SIG-M5 treated with dmso at 0.1 percent for 504 hours (cell line): ENCODE measurements around the gene HOXA6.

Experiments used
- DNase-seq: peaks from one replicate; lab custom pipeline; 2025; ENCODE audit not compliant: unreplicated experiment; lab: John Stamatoyannopoulos, UW

HOXA6 gene

DNA sequence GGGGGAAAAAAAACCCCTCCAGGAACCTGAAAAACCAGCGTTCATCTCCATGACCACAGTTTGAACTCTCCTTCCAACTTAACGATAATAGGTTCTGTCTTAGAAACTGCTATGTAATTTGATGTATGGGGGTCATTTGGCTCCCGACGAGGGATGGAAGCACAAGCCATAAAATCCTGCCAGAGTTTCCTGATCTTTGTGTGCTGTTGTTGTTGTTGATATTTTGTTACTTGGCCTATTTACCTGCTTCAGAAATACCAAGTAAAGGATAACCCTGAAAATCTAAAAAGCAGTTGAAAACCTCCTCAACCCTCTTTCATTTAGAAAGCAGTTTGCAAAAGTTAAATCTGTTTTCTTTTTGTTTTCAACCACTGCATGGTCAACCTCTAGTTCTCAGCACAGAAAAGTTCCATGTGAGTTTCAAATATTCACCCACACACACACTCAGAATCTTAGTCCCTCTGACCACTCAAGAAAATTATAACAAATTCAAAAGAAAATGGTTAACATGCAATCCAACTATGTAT, 35.8 kb downstream of the HOXA6 start:
- no peak for DNase-seq

DNA sequence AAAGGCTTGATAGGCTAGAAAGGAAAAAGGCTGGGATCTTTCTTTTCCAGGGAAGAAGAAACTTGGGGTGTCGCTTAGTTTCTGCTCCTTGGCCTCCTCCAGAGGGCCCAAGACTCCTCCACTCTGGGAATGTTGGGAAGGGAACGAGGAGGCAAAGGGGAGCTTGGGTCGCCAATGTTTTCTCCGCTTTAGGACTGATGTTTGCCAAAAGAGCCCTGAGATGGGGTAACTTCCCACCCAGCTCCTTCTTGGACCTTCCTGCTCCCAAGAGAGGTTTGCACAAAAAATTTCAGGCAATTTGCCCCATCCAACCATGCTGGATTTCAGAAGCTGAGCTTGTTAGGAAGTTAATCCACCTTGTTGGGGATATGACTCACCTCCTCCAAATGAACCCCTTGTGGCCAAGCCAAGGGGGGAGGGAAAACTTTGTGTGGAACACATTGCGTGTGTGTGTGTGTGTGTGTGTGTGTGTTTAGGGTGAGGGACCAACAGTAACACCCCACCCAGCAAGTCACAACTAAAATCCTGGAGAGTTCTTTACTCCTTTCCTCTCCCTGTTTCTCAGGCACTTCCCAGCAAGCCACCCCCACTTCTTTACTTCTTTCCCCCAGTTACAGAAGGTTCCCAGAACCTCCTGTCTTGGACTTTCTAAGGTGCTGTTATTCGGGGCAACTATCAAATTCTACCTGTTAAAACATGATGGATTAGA, 36.4 kb downstream of the HOXA6 start:
- DNase-seq, result no peak

DNA sequence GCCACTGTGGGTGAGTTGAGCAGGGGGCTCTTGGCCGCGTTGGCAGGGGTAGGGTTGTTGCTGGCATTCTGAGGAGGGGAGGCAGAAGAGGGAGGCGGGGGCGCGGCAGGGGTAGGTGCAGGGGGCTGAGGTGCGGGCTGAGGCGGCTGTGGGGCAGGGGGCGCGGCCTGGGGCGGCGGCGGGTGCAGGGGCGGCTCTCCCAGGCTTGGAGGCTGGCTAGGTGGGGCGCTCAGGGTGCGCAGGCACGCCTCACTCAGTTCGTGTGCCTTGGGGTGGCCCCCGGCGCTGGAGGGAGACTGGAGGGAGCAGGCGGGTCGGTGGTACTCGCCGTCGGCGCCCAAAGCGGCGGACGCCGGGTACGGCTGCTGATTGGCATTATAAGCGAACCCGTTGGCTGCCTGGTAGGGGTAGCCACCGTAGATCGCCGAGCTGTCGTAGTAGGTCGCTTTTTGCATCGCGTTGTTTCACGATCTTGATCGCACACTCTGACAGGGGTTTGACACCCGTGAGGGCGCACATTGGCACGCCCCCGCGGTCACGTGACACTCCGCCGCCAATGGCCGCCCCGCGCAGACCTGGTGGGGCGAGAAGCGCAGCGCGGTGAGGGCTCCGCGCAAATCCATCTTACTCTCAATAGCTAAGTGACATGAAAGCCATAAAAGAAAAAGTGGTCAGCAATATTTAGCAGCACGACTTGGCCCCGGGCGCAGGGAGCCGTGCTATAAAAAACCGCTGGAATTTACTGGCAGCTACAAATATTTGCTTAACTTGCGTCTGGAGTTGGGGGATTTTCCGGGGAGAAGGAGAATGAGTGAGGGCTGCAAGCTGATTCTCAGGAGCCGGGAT, 37.2 kb downstream of the HOXA6 start:
- DNase-seq, result no peak

DNA sequence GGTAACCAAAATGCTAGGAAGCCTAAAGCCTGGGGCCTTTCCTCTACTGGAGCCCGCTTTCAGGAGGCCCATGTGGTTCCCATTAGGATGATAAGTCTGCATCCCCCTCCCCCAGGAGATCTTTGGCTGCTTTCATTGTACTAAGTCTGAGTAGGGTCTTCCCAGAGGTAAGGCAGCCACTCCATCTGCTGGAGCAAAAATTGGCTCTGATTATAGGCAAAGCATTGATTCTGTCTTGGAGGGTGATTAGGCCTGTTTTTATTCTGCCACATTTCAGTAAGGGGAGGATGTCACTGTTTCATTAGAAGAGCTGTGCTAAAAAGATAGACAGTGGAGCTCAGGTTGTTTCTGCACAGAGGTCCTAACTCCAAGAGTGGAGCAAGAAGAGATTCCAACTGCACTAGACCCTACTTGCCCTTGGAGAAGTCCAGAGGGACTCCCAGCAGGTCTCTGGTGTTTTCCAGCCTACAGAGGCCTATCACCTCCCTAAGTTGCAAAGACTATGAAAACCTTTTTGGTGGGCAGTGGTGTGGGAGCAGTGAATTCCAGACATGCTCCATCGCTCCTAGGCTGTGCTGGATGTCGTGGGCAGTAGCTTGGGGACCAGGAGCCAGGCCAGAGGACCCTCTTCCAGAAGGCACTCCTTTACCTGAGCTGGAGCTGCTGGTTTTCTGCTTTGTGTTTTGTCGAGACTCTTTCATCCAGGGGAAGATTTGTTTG, 37.9 kb downstream of the HOXA6 start:
- DNase-seq, result no peak

DNA sequence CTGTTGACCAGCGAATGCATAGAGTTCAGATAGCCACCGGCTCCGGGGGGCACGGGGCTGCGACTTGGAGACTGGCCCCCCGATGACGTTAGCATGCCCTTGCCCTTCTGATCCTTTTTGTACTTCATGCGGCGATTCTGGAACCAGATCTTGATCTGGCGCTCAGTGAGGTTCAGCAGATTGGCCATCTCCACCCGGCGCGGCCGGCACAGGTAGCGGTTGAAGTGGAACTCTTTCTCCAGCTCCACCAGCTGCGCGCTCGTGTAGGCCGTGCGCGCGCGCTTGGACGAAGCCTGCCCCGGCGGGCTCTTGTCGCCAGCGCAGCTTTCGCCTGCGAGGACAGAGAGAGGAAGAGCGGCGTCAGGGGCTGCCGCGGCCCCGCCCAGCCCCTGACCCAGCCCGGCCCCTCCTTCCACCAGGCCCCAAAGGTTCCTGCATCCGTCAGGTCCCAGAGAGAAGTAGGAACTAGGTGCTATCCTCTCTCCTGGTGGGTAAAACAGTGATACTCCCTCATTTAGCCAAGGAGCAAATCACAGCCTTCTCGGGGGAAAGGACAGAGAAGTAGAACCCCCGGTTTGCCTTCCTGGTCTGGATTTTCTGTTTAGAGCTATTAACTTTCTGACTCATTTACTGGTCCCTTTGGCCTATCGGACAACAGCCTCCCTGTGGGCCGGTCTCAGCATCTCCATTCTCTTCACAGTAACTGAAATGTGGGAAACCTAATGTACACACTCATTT, 39.0 kb downstream of the HOXA6 start:
- DNase-seq, result no peak

DNA sequence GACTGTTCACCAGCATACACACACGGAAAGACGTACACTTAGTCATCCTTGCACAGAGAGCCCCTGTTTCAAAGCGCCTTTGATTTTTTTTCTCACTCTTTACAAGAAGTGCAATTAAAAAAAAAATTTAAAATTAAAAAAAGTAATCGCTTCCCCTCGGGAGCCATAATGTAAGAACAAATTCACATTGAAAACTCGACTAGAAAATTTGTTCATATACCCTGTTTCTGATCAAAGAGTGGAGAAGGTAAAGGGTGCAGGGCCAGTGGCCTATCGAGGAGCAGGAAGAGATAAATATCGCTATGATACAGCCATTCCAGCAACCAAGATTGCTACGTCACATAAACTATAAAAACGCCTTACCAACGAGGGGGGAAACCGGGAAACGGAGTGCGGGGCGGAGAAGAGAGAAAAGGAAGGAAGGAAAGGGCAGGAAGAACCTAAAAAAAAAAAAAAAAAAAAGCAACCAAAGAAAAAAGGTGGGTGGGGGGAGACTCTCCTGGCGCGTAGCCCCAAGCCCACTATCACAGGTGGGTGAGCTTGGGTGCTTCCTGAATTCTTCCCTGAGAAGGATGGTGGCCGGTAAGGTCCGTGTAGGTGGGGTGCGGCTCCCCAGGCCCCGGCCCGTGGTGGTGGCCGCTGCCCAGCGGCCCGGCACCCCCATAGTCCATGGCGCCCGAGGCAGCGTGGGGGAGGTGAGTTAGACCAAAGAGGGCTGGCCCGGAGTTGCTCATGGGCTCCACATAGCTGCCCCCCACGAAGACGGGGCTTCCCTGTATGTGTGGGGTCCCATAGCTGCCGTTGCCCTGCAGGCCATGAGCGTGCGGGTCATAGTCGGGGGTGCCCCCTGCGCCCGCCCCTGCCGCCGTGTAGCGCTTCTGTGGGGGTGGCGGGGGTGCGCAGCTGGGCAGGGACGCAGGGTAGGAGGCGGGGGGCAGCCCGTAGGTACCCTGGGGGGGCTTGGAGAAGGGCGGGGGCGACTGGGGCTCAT, 39.9 kb downstream of the HOXA6 start:
- no peak for DNase-seq

DNA sequence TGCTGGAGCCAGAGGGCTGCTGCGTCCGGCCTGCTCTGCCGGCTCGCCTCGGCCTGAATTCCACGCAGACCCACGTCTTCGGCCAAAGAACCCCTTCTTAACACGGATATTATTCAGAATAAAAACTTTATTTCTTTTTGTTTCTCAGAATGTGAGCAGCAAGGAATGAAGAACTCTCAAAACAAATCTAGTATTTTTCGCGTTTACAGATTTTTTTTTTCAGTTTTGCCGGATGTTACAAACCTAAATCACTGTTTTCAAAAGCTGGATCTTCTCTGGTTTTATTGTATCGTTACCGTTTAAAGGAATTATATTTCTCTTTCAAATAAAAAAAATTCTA, 40.7 kb downstream of the HOXA6 start:
- no peak for DNase-seq

DNA sequence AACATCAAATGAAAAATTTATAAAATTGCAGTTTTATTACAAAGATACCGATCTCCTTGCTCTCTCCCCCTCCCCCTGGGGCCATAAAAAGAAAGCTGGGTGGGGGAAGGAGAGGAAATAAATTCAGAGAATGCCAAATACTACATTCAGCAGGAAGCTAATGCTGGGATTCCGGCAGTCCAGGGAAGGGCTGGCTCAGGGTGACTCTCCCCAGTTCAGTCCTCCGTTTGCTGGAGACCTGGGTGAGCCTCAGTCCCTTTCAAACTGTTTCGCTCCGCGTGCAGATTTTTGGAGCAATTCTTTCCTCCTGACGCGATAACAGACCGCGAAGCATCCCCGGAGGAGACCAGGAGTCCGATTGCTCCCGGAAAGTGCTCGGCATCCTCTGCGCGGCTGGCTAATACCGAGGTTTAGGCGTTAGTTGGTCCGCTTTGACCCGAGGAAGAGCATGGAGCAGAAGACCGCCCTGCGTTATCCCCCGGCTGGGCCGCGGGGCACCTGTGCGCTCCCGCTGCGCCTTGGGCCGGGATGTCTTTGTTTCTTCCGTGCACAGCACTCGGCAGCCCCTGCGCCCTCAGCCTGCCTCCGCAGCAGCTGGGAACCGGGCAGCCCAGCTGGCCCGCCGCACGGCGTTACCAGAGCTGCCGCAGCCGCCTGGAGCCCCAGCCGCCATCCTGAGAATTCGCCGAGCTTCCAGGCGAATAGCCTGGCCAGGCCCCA, 41.2 kb downstream of the HOXA6 start:
- no peak for DNase-seq

DNA sequence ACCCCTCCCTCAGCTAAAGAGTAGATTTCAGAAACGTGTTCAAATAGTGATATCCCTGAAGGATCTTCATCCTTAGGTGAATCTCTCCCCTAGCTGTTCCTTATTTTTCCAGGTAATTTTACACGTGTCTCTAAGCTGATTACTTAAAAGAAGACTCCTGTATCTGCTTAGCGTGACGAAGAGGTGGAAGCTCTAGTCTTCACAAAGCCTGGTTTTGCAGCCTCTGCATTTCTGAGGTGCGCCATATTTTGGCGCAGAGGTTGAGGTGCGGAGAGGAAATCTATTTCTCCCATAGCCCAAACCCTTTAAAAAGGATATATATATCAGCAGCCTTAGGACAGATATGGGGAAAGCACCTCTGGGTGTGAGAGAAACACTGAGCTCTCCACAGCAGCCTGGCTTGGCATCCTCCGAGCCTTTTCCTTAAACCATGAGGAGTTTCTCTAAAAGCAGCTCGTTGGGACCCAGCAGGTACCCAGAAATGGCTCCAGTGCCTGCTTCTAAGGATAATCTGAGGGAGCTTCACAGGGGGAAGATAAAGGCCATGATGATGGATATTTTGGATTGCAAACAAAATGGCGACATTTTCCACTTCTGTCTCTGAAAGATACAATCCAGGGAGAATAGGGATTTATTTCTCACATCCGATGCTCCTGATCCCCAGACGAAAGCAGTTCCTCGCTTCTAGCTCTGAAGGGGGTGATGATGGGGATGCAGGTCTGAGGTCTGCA, 42.1 kb downstream of the HOXA6 start:
- no peak for DNase-seq

DNA sequence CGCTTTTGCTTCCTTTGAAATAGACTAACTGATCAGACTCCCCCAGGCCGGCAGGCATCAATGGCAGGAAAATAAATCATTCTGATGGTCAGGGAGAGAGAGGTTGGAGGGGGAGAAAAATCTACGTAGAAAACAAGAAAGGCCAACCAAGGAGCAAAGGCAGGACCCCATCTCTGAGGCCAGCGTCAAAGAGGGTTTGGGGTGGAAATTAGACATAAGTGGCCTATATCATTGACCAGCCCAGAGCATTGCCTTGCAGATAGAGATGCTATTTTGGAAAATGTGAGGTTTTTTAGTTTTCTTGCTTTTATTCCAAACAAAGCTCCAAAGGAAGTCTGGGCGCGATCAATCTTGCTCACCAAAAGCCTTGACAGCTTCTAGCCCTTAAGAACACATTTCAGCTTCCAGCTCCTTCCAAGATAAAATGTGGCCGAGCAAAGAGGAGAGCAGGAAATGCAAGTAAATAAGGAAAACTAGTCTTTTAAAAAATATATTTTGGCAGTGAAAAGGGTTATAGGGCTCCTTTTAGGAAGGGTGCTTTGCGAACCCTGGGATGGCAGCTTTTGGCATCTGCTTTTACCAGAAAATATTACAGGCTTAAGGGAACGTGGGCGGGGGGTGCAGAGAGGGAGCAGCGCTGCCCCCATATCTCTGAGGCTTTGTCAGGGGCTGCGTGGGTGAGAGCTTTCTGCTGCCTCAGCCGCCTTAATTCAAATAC, 43.1 kb downstream of the HOXA6 start:
- DNase-seq, result no peak

DNA sequence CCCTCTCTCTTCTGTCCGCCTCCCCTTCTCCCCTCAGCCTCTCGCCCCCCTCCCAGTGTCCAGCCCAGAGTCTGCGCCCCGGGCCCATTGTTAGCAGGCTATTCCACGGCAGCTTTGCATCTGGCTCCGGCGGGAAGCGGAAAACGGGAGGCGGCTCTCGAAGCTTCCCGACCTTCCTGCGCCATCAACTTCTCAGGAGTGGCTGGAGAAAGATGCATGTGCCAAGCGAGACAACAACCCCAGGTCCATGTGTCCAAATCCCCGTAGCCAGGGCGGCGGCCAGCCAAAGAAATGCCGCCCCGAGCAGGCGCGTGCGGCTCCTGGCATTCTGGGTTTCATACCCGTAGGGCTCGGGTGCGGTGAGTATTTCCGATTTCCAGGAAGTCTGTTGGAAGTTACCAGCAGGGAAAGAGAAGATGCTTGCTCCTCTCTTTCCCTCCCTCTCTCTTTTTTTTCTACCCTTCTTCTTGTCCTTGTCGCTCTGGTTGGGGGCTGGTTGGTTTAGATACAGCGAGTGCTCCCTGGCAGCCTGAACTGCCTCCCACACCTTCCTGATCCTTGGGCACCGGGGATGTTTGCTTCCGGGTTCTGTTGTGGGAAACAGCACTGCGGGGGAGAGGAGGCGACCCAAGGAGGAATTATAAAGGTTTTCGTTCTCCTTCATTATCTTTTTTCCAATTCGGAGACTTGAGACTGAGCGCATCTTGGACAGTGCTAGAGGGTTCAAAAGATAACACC, 43.9 kb downstream of the HOXA6 start:
- DNase-seq, result no peak

DNA sequence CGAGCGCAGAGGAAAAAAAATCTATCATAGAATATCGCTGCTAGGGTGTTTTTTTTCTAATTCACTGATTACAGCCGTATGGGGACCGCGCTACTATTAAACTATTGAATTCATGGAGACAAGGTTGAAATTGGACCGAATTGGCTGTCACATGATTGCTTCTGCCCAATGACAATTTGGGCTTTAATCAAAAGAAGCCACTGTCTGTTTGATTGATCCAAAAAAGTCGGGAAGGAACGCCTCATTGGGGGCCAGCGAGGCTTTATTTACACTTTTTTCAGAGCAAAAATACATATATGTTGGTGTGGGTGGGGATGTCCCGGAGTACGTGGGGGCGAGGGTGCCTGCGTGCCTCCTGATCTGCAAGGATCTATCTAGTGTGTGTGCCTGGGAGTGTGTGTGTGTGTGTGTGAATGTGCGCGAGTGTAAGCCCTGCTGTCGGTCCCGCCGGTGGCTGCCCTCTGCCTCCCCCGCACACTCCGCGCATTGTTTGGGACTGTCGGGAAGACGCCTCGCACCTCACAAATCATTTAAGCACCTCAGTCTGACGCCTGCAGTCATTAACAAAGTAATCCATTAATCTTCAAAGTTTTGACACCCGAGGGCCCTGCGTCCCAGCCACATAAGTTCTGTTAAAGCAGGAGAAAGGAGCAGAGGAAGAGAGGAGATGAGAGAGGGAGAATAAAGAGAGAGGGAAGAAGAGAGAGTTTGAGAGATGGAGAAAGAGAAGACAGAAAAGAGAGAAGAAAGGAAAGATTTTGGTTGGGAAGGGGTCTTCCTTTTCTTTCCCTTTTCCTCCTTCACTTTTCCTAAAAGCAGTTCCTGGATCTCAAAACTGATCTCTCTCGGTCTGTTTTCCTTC, 44.8 kb downstream of the HOXA6 start, which contains the start of gene HOXA2:
Gene HOXA2, minus strand, starts transcription at position 103 of the 862 bp plus-strand sequence. CDS start 183 bp downstream, outside the sequence.
- no peak for DNase-seq

DNA sequence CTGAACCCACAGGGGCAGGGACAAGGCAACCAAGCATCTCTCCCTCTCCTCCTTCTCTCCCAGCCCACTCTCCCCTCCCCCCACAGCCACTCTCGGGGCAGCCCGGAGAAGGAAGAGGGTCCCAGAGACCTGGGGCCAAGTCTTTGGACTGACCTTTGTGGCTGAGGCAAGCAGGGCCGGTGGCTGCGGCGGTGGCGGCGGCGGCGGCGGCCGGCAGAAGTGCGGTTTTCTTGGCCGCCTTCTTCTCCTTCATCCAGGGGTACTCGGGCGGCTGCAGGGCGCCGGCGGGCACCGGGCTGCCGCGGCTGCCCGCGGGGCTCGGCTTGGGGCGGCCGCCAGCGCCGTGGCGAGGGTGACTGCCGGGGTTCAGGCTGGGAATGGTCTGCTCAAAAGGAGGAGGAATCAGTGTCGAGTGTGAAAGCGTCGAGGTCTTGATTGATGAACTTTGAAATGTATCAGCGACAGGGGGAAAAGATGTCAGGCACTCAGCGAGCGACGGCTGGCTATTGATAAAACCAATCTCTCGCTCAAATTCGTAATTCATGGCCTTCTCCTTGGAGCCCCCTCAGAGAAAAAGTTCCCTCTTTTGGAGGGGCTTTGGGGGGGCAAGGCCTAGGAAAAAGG, 45.5 kb downstream of the HOXA6 start:
- no peak for DNase-seq

DNA sequence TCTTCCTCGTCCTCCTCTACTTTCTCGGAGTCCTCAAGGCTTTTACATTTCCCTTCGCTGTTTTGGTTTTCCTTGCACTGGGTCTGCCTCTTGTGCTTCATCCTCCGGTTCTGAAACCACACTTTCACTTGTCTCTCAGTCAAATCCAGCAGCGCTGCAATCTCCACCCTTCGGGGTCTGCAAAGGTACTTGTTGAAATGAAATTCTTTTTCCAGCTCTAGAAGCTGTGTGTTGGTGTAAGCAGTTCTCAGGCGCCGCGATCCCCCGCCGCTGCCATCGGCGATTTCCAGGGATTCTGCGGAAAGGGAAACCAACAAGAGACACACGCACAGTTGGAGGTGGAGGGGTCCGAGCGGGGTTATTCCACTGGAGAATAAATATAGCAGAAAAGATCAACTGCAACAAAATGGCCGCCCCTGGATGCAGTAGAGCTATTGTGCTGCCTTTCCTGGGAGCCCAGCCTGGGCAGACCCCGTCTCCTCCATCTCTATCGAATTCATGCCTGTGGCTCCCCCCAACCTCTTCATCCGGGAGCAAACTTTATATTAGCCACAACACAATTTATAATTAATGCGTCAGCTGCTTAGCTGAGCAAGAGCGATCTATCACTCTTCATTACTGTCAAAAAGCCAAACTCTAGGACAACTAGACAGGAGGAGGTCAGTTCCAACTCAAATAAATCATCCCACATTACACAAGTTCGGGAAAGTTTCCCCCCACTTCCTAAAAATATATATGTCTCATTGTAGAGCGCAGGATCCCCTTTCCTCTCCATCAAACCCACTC, 46.2 kb downstream of the HOXA6 start:
- DNase-seq, result no peak

DNA sequence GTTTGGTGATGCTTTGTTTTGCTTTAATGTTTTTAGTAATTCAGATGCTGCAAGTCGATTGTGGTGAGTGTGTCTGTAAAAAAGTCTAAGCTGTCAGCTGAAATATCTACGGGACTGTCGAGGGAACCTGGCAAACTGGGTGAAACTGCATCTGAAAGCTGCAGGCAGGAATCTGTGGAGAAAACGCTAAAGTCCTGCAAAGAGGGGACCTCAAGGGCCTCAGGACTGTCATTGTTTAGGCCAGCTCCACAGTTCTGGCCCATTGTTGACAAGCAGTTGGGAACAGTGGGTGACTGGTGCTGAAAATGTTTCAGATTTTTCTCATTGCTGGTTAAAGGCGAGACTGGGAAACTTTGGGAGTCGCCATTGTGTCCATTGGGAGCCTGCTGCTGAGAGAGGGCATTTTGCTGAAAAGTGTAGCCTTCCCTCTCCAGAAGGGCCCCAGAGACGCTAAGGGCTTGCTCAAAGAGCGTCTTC, 46.8 kb downstream of the HOXA6 start:
- no peak for DNase-seq
